ENCODE results near the gene SNX3. TPM values are rescaled to one million over a fixed set of nuclear protein-coding genes. Genes with fewer than 3 reads are reported as not detected.

The SNX3 gene
- total and polyA plus RNA-seq, 10 donors, result 132 to 236 (median 170) TPM

DNA sequence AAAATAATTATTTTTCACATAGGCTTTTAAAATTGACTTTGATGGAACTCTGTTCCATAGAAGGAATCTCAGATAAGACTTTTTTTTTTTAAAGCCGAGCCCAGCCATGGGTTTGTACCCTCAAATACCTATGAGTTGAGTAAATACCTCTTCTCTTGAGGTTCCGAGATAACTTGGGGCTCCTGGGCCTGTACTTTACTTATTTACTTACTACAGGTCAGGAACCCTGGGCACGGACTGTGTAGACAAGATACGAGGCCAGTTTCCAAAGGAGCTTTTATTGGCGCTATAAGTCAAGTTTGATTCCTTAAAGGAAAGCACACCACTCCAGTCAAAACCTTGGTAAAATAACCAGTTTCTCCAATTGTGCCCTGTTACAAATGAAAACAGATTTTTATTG lies 41.5 kb upstream of the SNX3 start:
- H3K27ac ChIP-seq, result no peak overlapping the region
- no peak overlapping the region for H3K4me3 ChIP-seq
- intact Hi-C loops (cut with DNase I; ENCODE audit: low total_unique reads), result no loop called here
- TF ChIP-seq, protein P1, sequence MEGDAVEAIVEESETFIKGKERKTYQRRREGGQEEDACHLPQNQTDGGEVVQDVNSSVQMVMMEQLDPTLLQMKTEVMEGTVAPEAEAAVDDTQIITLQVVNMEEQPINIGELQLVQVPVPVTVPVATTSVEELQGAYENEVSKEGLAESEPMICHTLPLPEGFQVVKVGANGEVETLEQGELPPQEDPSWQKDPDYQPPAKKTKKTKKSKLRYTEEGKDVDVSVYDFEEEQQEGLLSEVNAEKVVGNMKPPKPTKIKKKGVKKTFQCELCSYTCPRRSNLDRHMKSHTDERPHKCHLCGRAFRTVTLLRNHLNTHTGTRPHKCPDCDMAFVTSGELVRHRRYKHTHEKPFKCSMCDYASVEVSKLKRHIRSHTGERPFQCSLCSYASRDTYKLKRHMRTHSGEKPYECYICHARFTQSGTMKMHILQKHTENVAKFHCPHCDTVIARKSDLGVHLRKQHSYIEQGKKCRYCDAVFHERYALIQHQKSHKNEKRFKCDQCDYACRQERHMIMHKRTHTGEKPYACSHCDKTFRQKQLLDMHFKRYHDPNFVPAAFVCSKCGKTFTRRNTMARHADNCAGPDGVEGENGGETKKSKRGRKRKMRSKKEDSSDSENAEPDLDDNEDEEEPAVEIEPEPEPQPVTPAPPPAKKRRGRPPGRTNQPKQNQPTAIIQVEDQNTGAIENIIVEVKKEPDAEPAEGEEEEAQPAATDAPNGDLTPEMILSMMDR (IDR thresholded peaks at IDR 0.05 in 8 of 11, conservative IDR thresholded peaks at IDR 0.05 in 3 of 11), result no peak
- TF ChIP-seq POLR2A (IDR thresholded peaks at IDR 0.05) (no peak), POLR2AphosphoS5 (IDR thresholded peaks at IDR 0.05) (no peak)
- 95 to 99% (median 96%) methylated on average over 5 of the region's 5 CpGs for WGBS, 5 donors
- H3K9me3 ChIP-seq, result no peaks in the 10 kb centered on the region
- no peaks in the 10 kb centered on the region for H3K27me3 ChIP-seq (replicated peaks in 1 of 7)
- H3K4me1 ChIP-seq, result peaks cover 0 to 19% (median 4%) of the 10 kb centered on the region in 6 donors
- H3K36me3 ChIP-seq, result no peaks in the 10 kb centered on the region
- DNase-seq, result no peak

DNA sequence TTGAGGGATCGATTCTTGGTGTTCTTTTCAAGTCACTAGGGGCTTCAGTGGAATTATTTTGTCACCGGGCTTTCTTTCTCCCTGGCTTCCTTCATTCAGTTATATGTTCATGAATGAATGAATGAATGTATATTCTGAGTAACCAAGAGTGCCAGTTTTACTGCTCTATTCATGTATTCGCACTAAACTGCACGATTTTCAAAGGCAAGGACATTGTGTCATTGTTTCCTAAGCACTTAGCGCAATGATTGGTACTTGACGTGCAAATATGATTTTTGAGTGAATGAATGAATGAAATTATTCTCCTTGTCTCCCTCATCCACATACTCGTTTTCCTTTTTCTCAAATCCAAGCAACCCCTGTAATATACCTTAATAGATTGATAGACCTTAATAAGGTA lies 34.8 kb upstream of the SNX3 start:
- DNase-seq, result no peak
- H3K4me3 ChIP-seq, result peak overlapping the region; percentile 56 to 79 (median 74)
- intact Hi-C loops (cut with DNase I; ENCODE audit: low total_unique reads), result no loop called here
- H3K4me1 ChIP-seq, result peaks cover 8 to 43% (median 22%) of the 10 kb centered on the region in 6 donors
- H3K36me3 ChIP-seq, result no peaks in the 10 kb centered on the region
- TF ChIP-seq POLR2AphosphoS5 (IDR thresholded peaks at IDR 0.05) (no peak), POLR2A (IDR thresholded peaks at IDR 0.05) (no peak)
- TF ChIP-seq, protein P1 (IDR thresholded peaks at IDR 0.05 in 8 of 11, conservative IDR thresholded peaks at IDR 0.05 in 3 of 11), result no peak
- no peaks in the 10 kb centered on the region for H3K27me3 ChIP-seq (replicated peaks in 1 of 7)
- WGBS, 5 donors, result 48 to 63% (median 52%) methylated on average over 7 of the region's 7 CpGs
- H3K9me3 ChIP-seq, result no peaks in the 10 kb centered on the region
- H3K27ac ChIP-seq, result peak overlapping the region; percentile 95 to 99 (median 98)

DNA sequence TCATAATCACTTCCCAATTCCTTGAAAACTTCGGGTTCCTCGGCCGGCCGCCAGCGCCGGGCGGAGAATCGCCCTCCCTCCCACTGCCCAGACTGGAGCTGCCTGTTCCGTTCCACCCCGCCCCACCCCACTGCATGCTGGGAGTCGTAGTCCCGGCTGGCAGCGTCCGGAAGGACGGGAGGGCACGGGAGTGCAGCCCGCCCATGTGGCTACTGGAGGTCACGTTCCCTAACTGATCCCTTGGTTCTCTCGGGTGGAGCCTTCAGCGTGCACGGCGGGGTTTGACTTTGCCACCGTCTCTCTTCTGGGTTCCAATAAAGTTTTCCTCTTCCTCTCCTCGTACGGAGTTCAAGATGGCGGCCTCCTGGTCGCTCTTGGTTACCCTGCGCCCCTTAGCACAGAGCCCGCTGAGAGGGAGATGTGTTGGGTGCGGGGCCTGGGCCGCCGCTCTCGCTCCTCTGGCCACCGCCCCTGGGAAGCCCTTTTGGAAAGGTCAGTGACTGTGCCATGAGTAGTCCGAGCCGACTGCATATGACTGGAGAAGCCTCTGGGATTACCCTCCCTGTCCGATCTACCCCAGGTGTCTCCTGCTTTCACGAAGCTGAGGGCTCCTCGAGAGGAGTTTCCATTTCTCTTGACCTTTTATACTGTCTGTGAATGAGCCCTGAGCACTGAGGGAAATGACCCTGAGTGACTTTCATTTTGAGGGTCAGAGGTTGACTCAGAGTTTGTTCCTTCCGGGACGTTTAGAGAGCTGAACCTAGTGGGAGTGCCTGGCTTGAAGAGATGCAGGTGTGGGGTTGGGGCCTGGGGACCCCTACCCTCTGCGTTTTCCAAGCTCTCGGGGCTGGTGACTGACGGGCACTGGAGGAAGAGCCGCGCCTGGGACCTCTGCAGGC lies 34.1 kb upstream of the SNX3 start, which contains the start of gene AFG1L:
TSS of gene AFG1L (plus strand) at position 328 of the 899 bp plus-strand sequence. CDS start at position 354, 26 bp downstream.
- H3K27ac ChIP-seq, result peak within 1 kb of the TSS; percentile 95 to 99 (median 98)
- no peaks in the 10 kb centered on the region for H3K36me3 ChIP-seq
- TF ChIP-seq, protein P1 (IDR thresholded peaks at IDR 0.05 in 8 of 11, conservative IDR thresholded peaks at IDR 0.05 in 3 of 11), result peak in 3 of 11 experiments; percentile 11 to 38 (median 24)
- TF ChIP-seq POLR2A (IDR thresholded peaks at IDR 0.05), result peak in 2 of 3 donors; percentile 43 to 46
- TF ChIP-seq POLR2AphosphoS5 (IDR thresholded peaks at IDR 0.05), result peak; percentile 96 to 97 (median 96)
- 1% methylated on average over 29 to 46 of the region's 46 CpGs for WGBS, 5 donors
- intact Hi-C loops (cut with DNase I; ENCODE audit: low total_unique reads), result no loop called here
- DNase-seq, result peak; percentile 98
- H3K27me3 ChIP-seq (replicated peaks in 1 of 7), result no peaks in the 10 kb centered on the region
- H3K9me3 ChIP-seq, result no peaks in the 10 kb centered on the region
- peaks cover 8 to 43% (median 22%) of the 10 kb centered on the region in 6 donors for H3K4me1 ChIP-seq
- H3K4me3 ChIP-seq, result peak within 1 kb of the TSS; percentile 56 to 79 (median 74)

DNA sequence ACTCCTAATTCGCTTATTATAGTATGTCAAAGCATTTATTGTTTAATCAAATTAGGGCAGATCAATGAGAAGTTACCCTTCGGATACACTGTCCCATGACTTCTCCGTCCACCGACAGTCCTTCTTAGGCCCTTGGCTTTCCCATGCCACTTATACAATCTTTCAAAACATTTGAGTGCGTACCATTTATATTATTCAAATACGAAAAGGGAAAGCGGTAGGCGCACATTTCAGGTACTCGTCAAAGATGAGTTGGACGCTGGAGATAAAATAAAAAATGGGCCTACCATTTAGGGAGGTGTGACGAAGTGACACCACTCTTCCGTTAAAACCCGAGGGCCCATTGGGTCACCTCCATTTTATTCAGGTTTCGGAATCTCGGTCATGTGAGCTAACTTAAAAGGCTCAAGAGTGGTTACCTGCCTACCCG lies 33.5 kb upstream of the SNX3 start:
- peak overlapping the region; percentile 95 to 99 (median 98) for H3K27ac ChIP-seq
- TF ChIP-seq POLR2A (IDR thresholded peaks at IDR 0.05), result no peak
- TF ChIP-seq, protein P1 (IDR thresholded peaks at IDR 0.05 in 8 of 11, conservative IDR thresholded peaks at IDR 0.05 in 3 of 11), result no peak
- TF ChIP-seq POLR2AphosphoS5 (IDR thresholded peaks at IDR 0.05), result no peak
- H3K36me3 ChIP-seq, result no peaks in the 10 kb centered on the region
- peaks cover 8 to 37% (median 19%) of the 10 kb centered on the region in 6 donors for H3K4me1 ChIP-seq
- no peak for DNase-seq
- intact Hi-C loops (cut with DNase I; ENCODE audit: low total_unique reads), result no loop called here
- H3K4me3 ChIP-seq, result peak overlapping the region; percentile 56 to 79 (median 74)
- 33 to 35% (median 33%) methylated on average over 16 of the region's 16 CpGs for WGBS, 5 donors
- H3K27me3 ChIP-seq (replicated peaks in 1 of 7), result no peaks in the 10 kb centered on the region
- H3K9me3 ChIP-seq, result no peaks in the 10 kb centered on the region
